Thoracic aorta (tissue), 2 donors: ENCODE measurements around the gene SPINK2. TPM values are rescaled to one million over a fixed set of nuclear protein-coding genes. Genes with fewer than 3 reads are reported as not detected.
A peak's percentile ranks its signal among the peaks of the same experiment; 100 is the strongest.

ENCODE experiments used
- ATAC-seq: fragments of 150-250 bp; one replicate; pipeline ENCODE4 v1.8.0; 2017; ENCODE audit warnings: low read depth; ENCODE audit not compliant: insufficient number of reproducible peaks, low FRiP score
- DNase-seq: peaks from one replicate; pipeline ENCODE4 v3.0.0-alpha.2; 2020; ENCODE audit warnings: low spot score
- H3K27ac ChIP-seq, 2 donors: fragments of 200-600 bp; sonication (generic); 1 replicate in 1 of 2; 2 replicates in 1 of 2; pipeline ENCODE4 v1.5.1; 2016; ENCODE audit warnings: mild to moderate bottlenecking in 2 of 2, moderate library complexity in 2 of 2
- H3K27me3 ChIP-seq: fragments of 200-600 bp; sonication (generic); replicated peaks from 2 replicates; pipeline ENCODE4 v1.6.0; 2016; ENCODE audit warnings: mild to moderate bottlenecking; ENCODE audit not compliant: insufficient read depth
- H3K36me3 ChIP-seq: fragments of 200-600 bp; sonication (generic); one replicate; pipeline ENCODE4 v1.5.1; 2016
- H3K4me1 ChIP-seq, 2 donors: fragments of 200-600 bp; sonication (generic); 1 replicate in 1 of 2; 2 replicates in 1 of 2; pipeline versions ENCODE4 v1.5.1 to v1.6.0; 2016; ENCODE audit warnings: low read depth in 2 of 2, mild to moderate bottlenecking in 1 of 2; ENCODE audit not compliant: control insufficient read depth in 1 of 2
- H3K4me3 ChIP-seq: fragments of 200-600 bp; sonication (generic); 2 replicates; pipeline ENCODE4 v1.5.1; 2016; ENCODE audit warnings: mild to moderate bottlenecking
- H3K9me3 ChIP-seq: fragments of 200-600 bp; sonication (generic); 2 replicates; pipeline ENCODE4 v1.5.1; 2016
- total RNA-seq, 2 donors: library from RNA; depleted of rRNA; stranded (reverse); fragments of >200 nt; gene quantifications; one replicate each; pipeline versions ENCODE4 v1.1.0 to v1.2.3, GENCODE V29; 2016
- TF ChIP-seq, protein P1 (sequence below): fragments of 200-600 bp; sonication (generic); IDR thresholded peaks from one replicate; pipeline ENCODE4 v1.5.1; 2019; ENCODE audit warnings: antibody characterized with exemption

Gene SPINK2, protein sequence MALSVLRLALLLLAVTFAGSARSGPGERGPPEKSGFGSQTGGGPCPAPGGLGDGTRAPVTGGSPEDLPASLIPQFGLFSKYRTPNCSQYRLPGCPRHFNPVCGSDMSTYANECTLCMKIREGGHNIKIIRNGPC
- not detected for total RNA-seq

DNA sequence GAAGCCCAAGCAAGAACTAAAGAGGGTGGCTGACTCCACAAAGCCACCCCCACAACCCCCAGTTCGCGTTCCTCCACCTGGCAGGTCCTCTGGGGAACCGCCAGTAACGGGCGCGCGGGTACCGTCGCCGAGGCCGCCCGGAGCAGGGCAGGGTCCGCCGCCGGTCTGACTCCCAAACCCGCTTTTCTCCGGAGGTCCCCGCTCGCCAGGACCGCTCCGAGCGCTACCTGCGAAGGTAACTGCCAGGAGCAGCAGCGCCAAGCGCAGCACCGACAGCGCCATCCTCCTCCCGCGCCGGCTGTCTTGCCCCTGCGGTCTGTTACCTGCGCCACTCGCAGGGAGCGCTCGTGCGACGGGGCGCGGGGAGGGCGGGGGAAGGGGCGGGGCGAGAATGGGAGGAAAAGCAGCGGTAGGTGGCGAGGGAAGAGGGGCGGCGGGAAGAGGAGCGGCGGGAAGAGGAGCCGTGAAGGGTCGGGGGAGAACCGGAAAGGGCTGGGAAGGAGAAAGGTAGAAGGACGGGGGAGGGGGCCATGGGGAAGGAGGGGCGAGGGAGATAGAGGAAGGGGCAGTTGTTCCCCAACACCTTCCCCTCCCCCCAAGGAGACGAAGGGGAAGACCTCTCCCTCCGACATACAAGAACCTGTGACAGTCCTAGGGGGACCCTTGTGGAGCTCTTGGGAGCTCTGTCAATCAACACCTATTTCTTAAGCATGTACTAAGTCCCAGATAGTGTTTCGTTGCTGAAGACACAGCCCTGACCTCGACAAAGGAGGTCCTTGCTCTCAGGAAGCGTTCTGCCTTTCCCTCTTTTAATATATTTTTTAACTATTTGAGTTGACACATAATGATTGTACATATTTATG, at the start of gene SPINK2:
SPINK2 (minus strand) TSS at position 321 of the 863 bp plus-strand sequence; CDS start at position 282, 39 bp downstream.
- DNase-seq, result no peak

DNA sequence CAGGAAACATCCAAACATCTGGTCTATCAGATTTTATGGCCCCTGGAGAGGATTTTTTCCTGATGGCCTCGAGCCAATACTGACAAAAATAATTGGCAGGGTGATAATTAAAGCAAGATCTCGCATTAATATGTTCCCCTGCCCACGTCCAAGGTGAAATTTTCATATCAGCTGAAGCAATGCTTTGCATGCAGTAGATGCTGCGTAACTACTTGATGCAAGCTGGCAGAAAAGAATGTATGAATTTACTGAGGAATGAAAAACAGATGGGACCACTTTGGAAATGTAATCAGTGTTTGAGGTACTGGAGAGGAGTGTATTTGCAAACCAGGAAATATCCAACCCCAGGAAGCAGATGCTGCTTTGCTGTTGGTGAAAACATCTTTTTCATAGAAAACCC, 49.4 kb upstream of the SPINK2 start:
- Histone ChIP-seq H3K4me1 (no peaks in the 10 kb centered on the region), H3K36me3 (no peaks in the 10 kb centered on the region), H3K27ac (no peak overlapping the region), H3K27me3 (no peaks in the 10 kb centered on the region), H3K4me3 (no peak overlapping the region), H3K9me3 (no peaks in the 10 kb centered on the region)
- DNase-seq, result no peak
- TF ChIP-seq, protein P1, sequence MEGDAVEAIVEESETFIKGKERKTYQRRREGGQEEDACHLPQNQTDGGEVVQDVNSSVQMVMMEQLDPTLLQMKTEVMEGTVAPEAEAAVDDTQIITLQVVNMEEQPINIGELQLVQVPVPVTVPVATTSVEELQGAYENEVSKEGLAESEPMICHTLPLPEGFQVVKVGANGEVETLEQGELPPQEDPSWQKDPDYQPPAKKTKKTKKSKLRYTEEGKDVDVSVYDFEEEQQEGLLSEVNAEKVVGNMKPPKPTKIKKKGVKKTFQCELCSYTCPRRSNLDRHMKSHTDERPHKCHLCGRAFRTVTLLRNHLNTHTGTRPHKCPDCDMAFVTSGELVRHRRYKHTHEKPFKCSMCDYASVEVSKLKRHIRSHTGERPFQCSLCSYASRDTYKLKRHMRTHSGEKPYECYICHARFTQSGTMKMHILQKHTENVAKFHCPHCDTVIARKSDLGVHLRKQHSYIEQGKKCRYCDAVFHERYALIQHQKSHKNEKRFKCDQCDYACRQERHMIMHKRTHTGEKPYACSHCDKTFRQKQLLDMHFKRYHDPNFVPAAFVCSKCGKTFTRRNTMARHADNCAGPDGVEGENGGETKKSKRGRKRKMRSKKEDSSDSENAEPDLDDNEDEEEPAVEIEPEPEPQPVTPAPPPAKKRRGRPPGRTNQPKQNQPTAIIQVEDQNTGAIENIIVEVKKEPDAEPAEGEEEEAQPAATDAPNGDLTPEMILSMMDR, result no peak
- no peak for ATAC-seq

More for the DNA sequence above, at the start of gene SPINK2:
- no peak within 1 kb of the TSS for H3K27ac ChIP-seq
- H3K4me1 ChIP-seq, result no peaks in the 10 kb centered on the region
- H3K4me3 ChIP-seq, result peak within 1 kb of the TSS; percentile 66
- no peaks in the 10 kb centered on the region for H3K36me3 ChIP-seq
- no peaks in the 10 kb centered on the region for H3K27me3 ChIP-seq
- TF ChIP-seq, protein P1, result no peak
- H3K9me3 ChIP-seq, result no peaks in the 10 kb centered on the region
- ATAC-seq, result no peak

DNA sequence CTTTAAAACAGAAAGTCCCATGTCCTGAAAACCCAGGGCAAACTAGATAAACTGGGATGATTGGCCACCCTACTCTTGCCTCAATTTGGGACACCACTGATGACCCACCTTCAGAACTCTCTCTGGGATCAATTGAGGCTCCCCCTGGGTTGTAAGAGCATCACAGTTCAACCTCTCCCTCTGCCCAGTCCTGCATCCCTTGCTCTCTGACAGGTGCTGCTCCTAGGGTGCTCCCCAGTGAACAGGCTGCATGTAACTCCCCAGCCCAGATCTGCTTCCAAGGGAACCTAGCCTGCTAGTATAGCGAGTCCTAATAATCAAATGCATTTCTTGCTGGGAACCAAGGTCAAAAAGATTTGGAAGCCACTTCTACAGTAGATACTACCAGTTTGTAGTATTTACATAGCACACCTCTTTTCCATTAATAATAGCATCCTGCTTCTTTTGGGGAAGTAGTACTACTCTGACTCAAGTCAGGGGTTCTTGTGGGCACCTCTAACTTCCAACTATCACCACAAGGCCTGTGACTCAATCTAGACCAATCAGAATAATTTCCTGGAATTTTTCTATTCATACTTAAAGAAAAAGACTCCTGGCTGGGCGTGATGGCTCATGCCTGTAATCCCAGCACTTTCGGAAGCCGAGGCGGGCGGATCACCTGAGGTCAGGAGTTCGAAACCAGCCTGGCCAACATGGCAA, 42.1 kb upstream of the SPINK2 start:
- no peaks in the 10 kb centered on the region for H3K27me3 ChIP-seq
- H3K36me3 ChIP-seq, result no peaks in the 10 kb centered on the region
- no peaks in the 10 kb centered on the region for H3K9me3 ChIP-seq
- H3K4me3 ChIP-seq, result no peak overlapping the region
- no peak overlapping the region for H3K27ac ChIP-seq
- ATAC-seq (no peak), DNase-seq (no peak)
- no peaks in the 10 kb centered on the region for H3K4me1 ChIP-seq
- TF ChIP-seq, protein P1, result no peak

DNA sequence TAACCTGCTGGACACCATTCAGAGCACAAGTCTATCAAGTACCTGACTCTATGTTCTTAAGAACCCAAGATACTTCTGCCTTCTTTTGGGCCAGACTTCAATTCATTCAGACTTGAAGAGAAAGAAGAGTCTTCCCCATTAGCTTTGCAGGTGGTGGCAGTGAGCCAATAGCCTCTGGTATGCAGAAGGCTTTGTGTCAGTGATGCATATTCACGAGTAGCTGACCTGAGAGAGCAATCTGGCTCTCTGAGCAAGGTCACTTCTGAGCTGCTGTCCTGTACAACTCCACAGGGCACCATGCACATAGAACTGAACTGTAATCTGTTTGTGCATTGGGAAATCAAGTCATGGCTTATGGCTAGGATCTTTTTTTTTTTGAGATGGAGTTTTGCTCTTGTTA, 39.9 kb upstream of the SPINK2 start:
- H3K4me3 ChIP-seq, result no peak overlapping the region
- no peaks in the 10 kb centered on the region for H3K27me3 ChIP-seq
- H3K9me3 ChIP-seq, result no peaks in the 10 kb centered on the region
- H3K27ac ChIP-seq, result no peak overlapping the region
- peaks cover 7 to 14% of the 10 kb centered on the region in 2 donors for H3K4me1 ChIP-seq
- no peak for ATAC-seq
- TF ChIP-seq, protein P1, result no peak
- no peak for DNase-seq
- no peaks in the 10 kb centered on the region for H3K36me3 ChIP-seq

DNA sequence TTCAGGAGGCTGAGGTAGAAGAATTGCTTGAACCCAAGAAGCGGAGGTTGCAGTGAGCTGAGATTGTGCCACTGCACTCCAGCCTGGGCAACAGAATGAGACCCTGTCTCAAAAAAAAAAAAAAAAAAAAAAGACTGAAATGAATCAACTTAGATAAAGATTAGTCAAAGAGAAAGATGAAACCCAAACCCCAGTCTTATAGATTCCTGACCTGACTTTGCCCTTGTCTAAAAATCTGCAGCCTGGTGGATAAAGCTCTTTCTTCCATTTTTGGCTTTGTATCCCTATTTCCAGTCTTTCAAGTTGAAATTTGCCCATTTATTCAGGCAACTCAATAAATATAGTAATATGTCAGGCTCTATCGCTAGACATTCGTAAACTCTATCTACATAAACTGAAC, 39.3 kb upstream of the SPINK2 start:
- no peak for DNase-seq
- H3K27ac ChIP-seq, result no peak overlapping the region
- no peaks in the 10 kb centered on the region for H3K36me3 ChIP-seq
- no peak overlapping the region for H3K4me3 ChIP-seq
- no peaks in the 10 kb centered on the region for H3K27me3 ChIP-seq
- no peak for ATAC-seq
- H3K4me1 ChIP-seq, result peaks cover 7 to 14% of the 10 kb centered on the region in 2 donors
- TF ChIP-seq, protein P1, result no peak
- H3K9me3 ChIP-seq, result no peaks in the 10 kb centered on the region
